Astrocyte (in vitro differentiated cells and primary cell): Measurements from ENCODE around the gene BANP. TPM values are rescaled to one million over a fixed set of nuclear protein-coding genes. Genes with fewer than 3 reads are reported as not detected.
"Not testable (repeated sequence)": the region's sequence is repeated elsewhere in the genome, so short reads cannot be mapped to it uniquely, and the experiment has no call there.

Experiments
- DNase-seq: peaks from one replicate; pipeline ENCODE4 v3.0.0-alpha.2; 2010; ENCODE audit warnings: low read depth
- FAIRE-seq: peaks from 2 replicates; lab custom pipeline; 2011; peaks lifted over from hg19 to GRCh38; lab: Jason Lieb, UNC
- H2AFZ ChIP-seq: 2 replicates; pipeline ENCODE4 v1.6.0; 2012; ENCODE audit warnings: low read depth, low read length, inconsistent platforms
- H3K27ac ChIP-seq: 2 replicates; pipeline ENCODE4 v1.5.1; 2011; ENCODE audit warnings: low read depth, low read length, inconsistent platforms
- H3K27me3 ChIP-seq: 2 replicates; pipeline ENCODE4 v1.6.0; 2011; ENCODE audit warnings: low read length, inconsistent platforms; ENCODE audit not compliant: insufficient read depth
- H3K36me3 ChIP-seq: 2 replicates; pipeline ENCODE4 v1.5.1; 2011; ENCODE audit warnings: low read length, inconsistent platforms; ENCODE audit not compliant: insufficient read depth
- H3K4me1 ChIP-seq: 2 replicates; pipeline ENCODE4 v1.5.1; 2011; ENCODE audit warnings: low read length, inconsistent platforms; ENCODE audit not compliant: insufficient read depth
- H3K4me2 ChIP-seq: 2 replicates; pipeline ENCODE4 v1.6.0; 2012; ENCODE audit warnings: low read length, inconsistent platforms
- H3K4me3 ChIP-seq: 2 replicates; pipeline ENCODE4 v1.5.1; 2011; ENCODE audit warnings: low read depth, mild to moderate bottlenecking, low read length, inconsistent platforms; ENCODE audit not compliant: insufficient read depth
- H3K79me2 ChIP-seq: 2 replicates; pipeline ENCODE4 v1.6.0; 2012; ENCODE audit warnings: mild to moderate bottlenecking, low read length, inconsistent platforms; ENCODE audit not compliant: insufficient read depth
- H3K9ac ChIP-seq: 2 replicates; pipeline ENCODE4 v1.6.0; 2012; ENCODE audit warnings: mild to moderate bottlenecking, low read length, inconsistent platforms
- H3K9me3 ChIP-seq: 2 replicates; pipeline ENCODE4 v1.5.1; 2012; ENCODE audit warnings: low read depth, mild to moderate bottlenecking, low read length, inconsistent platforms; ENCODE audit not compliant: insufficient read depth
- H4K20me1 ChIP-seq: 2 replicates; pipeline ENCODE4 v1.6.0; 2012; ENCODE audit warnings: low read length, inconsistent platforms; ENCODE audit not compliant: insufficient read depth
- H3K27ac Mint-ChIP-seq: one replicate; pipeline ENCODE4 v1.8.0; 2021; ENCODE audit warnings: mild to moderate bottlenecking, mixed read lengths; ENCODE audit not compliant: unreplicated experiment
- H3K27me3 Mint-ChIP-seq: one replicate; pipeline ENCODE4 v1.8.0; 2021; ENCODE audit warnings: low read depth, mixed read lengths; ENCODE audit not compliant: unreplicated experiment
- H3K36me3 Mint-ChIP-seq: one replicate; pipeline ENCODE4 v1.8.0; 2021; ENCODE audit warnings: low read depth, mixed read lengths; ENCODE audit not compliant: unreplicated experiment
- H3K4me1 Mint-ChIP-seq: one replicate; pipeline ENCODE4 v1.8.0; 2021; ENCODE audit warnings: low read depth, mixed read lengths; ENCODE audit not compliant: unreplicated experiment
- H3K4me3 Mint-ChIP-seq: one replicate; pipeline ENCODE4 v1.8.0; 2021; ENCODE audit warnings: mild to moderate bottlenecking, moderate library complexity, mixed read lengths; ENCODE audit not compliant: unreplicated experiment
- H3K9me3 Mint-ChIP-seq: one replicate; pipeline ENCODE4 v1.8.0; 2021; ENCODE audit warnings: mild to moderate bottlenecking, mixed read lengths; ENCODE audit not compliant: unreplicated experiment
- total RNA-seq: library from RNA; stranded (reverse); gene quantifications from 2 replicates; pipeline ENCODE4 v1.2.1, GENCODE V29; 2021

Gene BANP
- total RNA-seq, 1 donor from 2014 or later: 28.9 TPM

DNA sequence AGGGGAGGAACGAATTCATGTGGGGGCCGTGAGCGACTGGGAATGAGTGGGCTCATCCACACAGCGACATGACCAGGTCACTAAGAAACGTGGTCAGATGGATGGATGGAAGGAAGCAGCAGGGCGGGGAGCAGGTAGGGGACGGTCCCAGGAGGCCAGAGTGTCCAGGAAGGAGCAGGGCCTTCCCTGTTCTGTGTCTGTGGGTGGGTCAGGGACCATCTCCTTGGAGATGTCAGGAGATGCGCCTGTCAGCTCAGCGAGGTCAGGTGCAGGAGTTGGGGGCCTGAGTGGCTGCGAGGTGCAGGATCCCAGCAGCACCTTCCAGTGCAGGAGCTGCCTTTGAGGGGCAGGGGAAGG, 85.4 kb downstream of the BANP start:
- H3K36me3 Mint-ChIP-seq: peaks cover 19% of the 10 kb centered on the region
- not testable (repeated sequence) for H3K4me2 ChIP-seq, H3K4me1 ChIP-seq, H3K27ac Mint-ChIP-seq, H3K9ac ChIP-seq, H3K36me3 ChIP-seq, H3K79me2 ChIP-seq, H3K4me3 Mint-ChIP-seq, H3K27me3 ChIP-seq, H4K20me1 ChIP-seq, H3K27me3 Mint-ChIP-seq, H2AFZ ChIP-seq, H3K9me3 ChIP-seq, H3K27ac ChIP-seq, H3K9me3 Mint-ChIP-seq, H3K4me1 Mint-ChIP-seq, FAIRE-seq, H3K4me3 ChIP-seq, DNase-seq

DNA sequence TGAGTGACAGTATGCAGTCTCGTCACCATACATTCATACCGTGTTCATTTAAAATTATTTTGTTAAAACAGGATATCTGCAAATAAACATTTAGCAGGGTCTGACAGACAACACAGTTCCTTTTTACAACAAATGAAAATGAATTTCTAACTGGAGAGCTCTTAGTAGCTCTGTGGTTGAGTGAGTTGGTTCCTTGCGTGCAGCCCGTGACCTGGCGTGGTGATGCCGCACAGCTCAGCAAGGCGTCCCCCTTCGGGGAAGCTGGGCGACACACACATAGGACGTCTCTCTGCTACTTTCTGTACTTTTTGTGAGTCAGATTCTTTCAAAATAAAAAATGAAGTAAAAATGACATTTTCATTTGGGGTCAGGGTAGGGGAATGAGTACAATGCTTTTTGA, 86.1 kb downstream of the BANP start:
- H3K4me1 ChIP-seq, H3K9me3 Mint-ChIP-seq, H2AFZ ChIP-seq, H3K27ac ChIP-seq, H3K9ac ChIP-seq, H3K4me3 Mint-ChIP-seq, H3K79me2 ChIP-seq, FAIRE-seq, H3K4me1 Mint-ChIP-seq, H3K4me2 ChIP-seq, H4K20me1 ChIP-seq, H3K27me3 Mint-ChIP-seq, H3K9me3 ChIP-seq, H3K36me3 ChIP-seq, DNase-seq, H3K27ac Mint-ChIP-seq, H3K27me3 ChIP-seq, H3K4me3 ChIP-seq: not testable (repeated sequence)
- H3K36me3 Mint-ChIP-seq: peaks cover 22% of the 10 kb centered on the region

GRCh38 chr16:88037876-88038525, 86.8 kb downstream of the BANP start:
- not testable (repeated sequence) for H3K4me1 ChIP-seq, H3K4me3 Mint-ChIP-seq, H3K36me3 ChIP-seq, H3K79me2 ChIP-seq, H3K27ac Mint-ChIP-seq, H3K9me3 ChIP-seq, FAIRE-seq, H3K27me3 ChIP-seq, DNase-seq, H4K20me1 ChIP-seq, H3K4me1 Mint-ChIP-seq, H2AFZ ChIP-seq, H3K27me3 Mint-ChIP-seq, H3K4me3 ChIP-seq, H3K4me2 ChIP-seq, H3K27ac ChIP-seq, H3K9me3 Mint-ChIP-seq, H3K9ac ChIP-seq
- peaks cover 22% of the 10 kb centered on the region for H3K36me3 Mint-ChIP-seq

DNA sequence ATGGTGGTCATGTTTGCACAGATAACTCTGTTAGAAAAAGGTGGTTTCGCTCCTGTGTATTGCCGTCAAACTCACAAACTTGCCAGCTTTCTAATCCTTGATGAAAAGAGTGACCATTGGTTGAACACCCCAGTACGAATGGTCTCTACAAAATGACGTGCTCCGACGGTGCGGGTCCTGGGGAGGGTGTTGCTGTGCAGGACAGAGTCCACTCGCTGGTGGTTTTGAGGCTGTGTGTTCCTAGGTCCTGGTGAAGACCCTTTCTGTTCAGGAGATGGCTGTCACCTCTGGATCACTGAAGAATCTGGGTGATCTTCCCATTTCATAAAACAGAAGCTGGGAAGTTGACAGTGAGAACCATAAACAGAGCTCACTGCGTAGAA, 87.3 kb downstream of the BANP start:
- not testable (repeated sequence) for H3K4me1 Mint-ChIP-seq, H3K9ac ChIP-seq, H3K79me2 ChIP-seq, H3K27ac ChIP-seq, FAIRE-seq, H3K9me3 ChIP-seq, H3K36me3 ChIP-seq, H3K27me3 Mint-ChIP-seq, H3K9me3 Mint-ChIP-seq, H2AFZ ChIP-seq, H3K27ac Mint-ChIP-seq, H3K4me1 ChIP-seq, H3K27me3 ChIP-seq, H3K4me3 ChIP-seq, H4K20me1 ChIP-seq, H3K4me3 Mint-ChIP-seq, H3K4me2 ChIP-seq, DNase-seq
- peaks cover 24% of the 10 kb centered on the region for H3K36me3 Mint-ChIP-seq
